ENCODE results near the gene TMEM30B.

The TMEM30B gene

GRCh38 chr14:61304688-61305087 lies 23.6 kb upstream of the TMEM30B start:
- H2AFZ ChIP-seq (ENCODE audit: low read depth, low read length) = no peak overlapping the region
- H3K27ac ChIP-seq (ENCODE audit: low read length) = no peak overlapping the region
- H3K36me3 ChIP-seq (replicated peaks; ENCODE audit: low read depth, low read length) = no peaks in the 10 kb centered on the region
- no peak overlapping the region for H3K4me3 ChIP-seq (ENCODE audit: low read length)
- H3K9me3 ChIP-seq (ENCODE audit: insufficient read depth, low read length) = no peaks in the 10 kb centered on the region
- peaks cover 11% of the 10 kb centered on the region for H3K4me1 ChIP-seq (ENCODE audit: low read length)
- no peaks in the 10 kb centered on the region for H4K20me1 ChIP-seq (ENCODE audit: insufficient read depth, low read length)
- H3K27me3 ChIP-seq (ENCODE audit: low read depth, low read length) = peaks cover 5% of the 10 kb centered on the region; the same call in 1 of the 2 replicates
- no peaks in the 10 kb centered on the region for H3K79me2 ChIP-seq (ENCODE audit: low read length)
- TF ChIP-seq CTCF (IDR thresholded peaks at IDR 0.05; ENCODE audit: low read depth, low read length) (no peak), EZH2phosphoT487 (IDR thresholded peaks at IDR 0.05; ENCODE audit: low read depth) (no peak)
- H3K4me2 ChIP-seq (ENCODE audit: low read length) = no peak overlapping the region
- H3K9ac ChIP-seq (ENCODE audit: low read length) = no peak overlapping the region

- Histone ChIP-seq H3K27me3 (ENCODE audit: low read depth, low read length) (peaks cover 18% of the 10 kb centered on the region), H3K9me3 (ENCODE audit: insufficient read depth, low read length) (no peaks in the 10 kb centered on the region), H3K4me3 (ENCODE audit: low read length) (no peak overlapping the region), H4K20me1 (ENCODE audit: insufficient read depth, low read length) (no peaks in the 10 kb centered on the region), H3K36me3 (replicated peaks; ENCODE audit: low read depth, low read length) (no peaks in the 10 kb centered on the region), H3K9ac (ENCODE audit: low read length) (no peak overlapping the region), H3K79me2 (ENCODE audit: low read length) (no peaks in the 10 kb centered on the region), H3K27ac (ENCODE audit: low read length) (no peak overlapping the region), H3K4me2 (ENCODE audit: low read length) (no peak overlapping the region), H3K4me1 (ENCODE audit: low read length) (peaks cover 21% of the 10 kb centered on the region), H2AFZ (ENCODE audit: low read depth, low read length) (no peak overlapping the region)
- TF ChIP-seq CTCF (IDR thresholded peaks at IDR 0.05; ENCODE audit: low read depth, low read length) (no peak), EZH2phosphoT487 (IDR thresholded peaks at IDR 0.05; ENCODE audit: low read depth) (no peak)
Measured at GRCh38 chr14:61300754-61301153, 19.6 kb upstream of the TMEM30B start.

- Histone ChIP-seq H3K9ac (ENCODE audit: low read length) (no peak overlapping the region), H4K20me1 (ENCODE audit: insufficient read depth, low read length) (no peaks in the 10 kb centered on the region), H3K27ac (ENCODE audit: low read length) (no peak overlapping the region), H3K79me2 (ENCODE audit: low read length) (no peaks in the 10 kb centered on the region), H3K27me3 (ENCODE audit: low read depth, low read length) (peaks cover 23% of the 10 kb centered on the region), H2AFZ (ENCODE audit: low read depth, low read length) (no peak overlapping the region), H3K4me2 (ENCODE audit: low read length) (no peak overlapping the region), H3K9me3 (ENCODE audit: insufficient read depth, low read length) (no peaks in the 10 kb centered on the region), H3K4me3 (ENCODE audit: low read length) (no peak overlapping the region), H3K36me3 (replicated peaks; ENCODE audit: low read depth, low read length) (no peaks in the 10 kb centered on the region), H3K4me1 (ENCODE audit: low read length) (peaks cover 21% of the 10 kb centered on the region)
- TF ChIP-seq EZH2phosphoT487 (IDR thresholded peaks at IDR 0.05; ENCODE audit: low read depth) (no peak), CTCF (IDR thresholded peaks at IDR 0.05; ENCODE audit: low read depth, low read length) (no peak)
Measured at GRCh38 chr14:61300209-61300608, 19.1 kb upstream of the TMEM30B start.

GRCh38 chr14:61298824-61299223 lies 17.7 kb upstream of the TMEM30B start:
- no peak overlapping the region for H3K4me2 ChIP-seq (ENCODE audit: low read length)

More at GRCh38 chr14:61298824-61299223, 17.7 kb upstream of the TMEM30B start:
- Histone ChIP-seq H3K27ac (ENCODE audit: low read length) (no peak overlapping the region), H3K36me3 (replicated peaks; ENCODE audit: low read depth, low read length) (no peaks in the 10 kb centered on the region), H3K4me3 (ENCODE audit: low read length) (no peak overlapping the region), H3K9ac (ENCODE audit: low read length) (no peak overlapping the region), H2AFZ (ENCODE audit: low read depth, low read length) (no peak overlapping the region), H3K79me2 (ENCODE audit: low read length) (no peaks in the 10 kb centered on the region), H4K20me1 (ENCODE audit: insufficient read depth, low read length) (no peaks in the 10 kb centered on the region), H3K27me3 (ENCODE audit: low read depth, low read length) (peaks cover 23% of the 10 kb centered on the region), H3K9me3 (ENCODE audit: insufficient read depth, low read length) (no peaks in the 10 kb centered on the region), H3K4me1 (ENCODE audit: low read length) (peaks cover 21% of the 10 kb centered on the region)
- TF ChIP-seq EZH2phosphoT487 (IDR thresholded peaks at IDR 0.05; ENCODE audit: low read depth) (no peak), CTCF (IDR thresholded peaks at IDR 0.05; ENCODE audit: low read depth, low read length) (no peak)

Data from OCI-LY3 (cell line).